ENCODE measurements around the gene RELT.

- TF ChIP-seq, protein P1, sequence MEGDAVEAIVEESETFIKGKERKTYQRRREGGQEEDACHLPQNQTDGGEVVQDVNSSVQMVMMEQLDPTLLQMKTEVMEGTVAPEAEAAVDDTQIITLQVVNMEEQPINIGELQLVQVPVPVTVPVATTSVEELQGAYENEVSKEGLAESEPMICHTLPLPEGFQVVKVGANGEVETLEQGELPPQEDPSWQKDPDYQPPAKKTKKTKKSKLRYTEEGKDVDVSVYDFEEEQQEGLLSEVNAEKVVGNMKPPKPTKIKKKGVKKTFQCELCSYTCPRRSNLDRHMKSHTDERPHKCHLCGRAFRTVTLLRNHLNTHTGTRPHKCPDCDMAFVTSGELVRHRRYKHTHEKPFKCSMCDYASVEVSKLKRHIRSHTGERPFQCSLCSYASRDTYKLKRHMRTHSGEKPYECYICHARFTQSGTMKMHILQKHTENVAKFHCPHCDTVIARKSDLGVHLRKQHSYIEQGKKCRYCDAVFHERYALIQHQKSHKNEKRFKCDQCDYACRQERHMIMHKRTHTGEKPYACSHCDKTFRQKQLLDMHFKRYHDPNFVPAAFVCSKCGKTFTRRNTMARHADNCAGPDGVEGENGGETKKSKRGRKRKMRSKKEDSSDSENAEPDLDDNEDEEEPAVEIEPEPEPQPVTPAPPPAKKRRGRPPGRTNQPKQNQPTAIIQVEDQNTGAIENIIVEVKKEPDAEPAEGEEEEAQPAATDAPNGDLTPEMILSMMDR (IDR thresholded peaks at IDR 0.05), result no peak
- no peak for TF ChIP-seq POLR2A (IDR thresholded peaks at IDR 0.05)
Observed at GRCh38 chr11:73367482-73368024, 8.6 kb upstream of the RELT start.
